ENCODE measurements around the gene NR1H4.

DNA sequence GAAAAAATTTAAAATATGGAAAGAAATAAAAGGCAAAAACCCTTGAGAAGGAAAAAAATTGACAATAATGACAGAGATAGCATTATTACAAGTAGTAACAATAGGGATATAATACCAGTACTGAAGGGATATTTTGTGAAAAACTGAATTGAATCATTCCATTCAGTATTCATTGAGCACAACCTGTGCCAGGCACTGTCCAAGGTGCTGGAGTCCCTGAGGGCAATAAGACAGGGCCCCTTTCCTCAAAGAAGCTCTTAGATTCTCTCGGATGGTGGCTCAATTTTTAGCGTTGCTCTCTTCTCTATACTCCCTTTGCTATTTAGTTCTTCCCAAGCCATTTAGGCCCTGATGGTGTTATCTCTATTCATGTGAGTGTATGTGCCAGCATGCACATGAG lies 65.5 kb downstream of the NR1H4 start:
- TF ChIP-seq, protein P1, sequence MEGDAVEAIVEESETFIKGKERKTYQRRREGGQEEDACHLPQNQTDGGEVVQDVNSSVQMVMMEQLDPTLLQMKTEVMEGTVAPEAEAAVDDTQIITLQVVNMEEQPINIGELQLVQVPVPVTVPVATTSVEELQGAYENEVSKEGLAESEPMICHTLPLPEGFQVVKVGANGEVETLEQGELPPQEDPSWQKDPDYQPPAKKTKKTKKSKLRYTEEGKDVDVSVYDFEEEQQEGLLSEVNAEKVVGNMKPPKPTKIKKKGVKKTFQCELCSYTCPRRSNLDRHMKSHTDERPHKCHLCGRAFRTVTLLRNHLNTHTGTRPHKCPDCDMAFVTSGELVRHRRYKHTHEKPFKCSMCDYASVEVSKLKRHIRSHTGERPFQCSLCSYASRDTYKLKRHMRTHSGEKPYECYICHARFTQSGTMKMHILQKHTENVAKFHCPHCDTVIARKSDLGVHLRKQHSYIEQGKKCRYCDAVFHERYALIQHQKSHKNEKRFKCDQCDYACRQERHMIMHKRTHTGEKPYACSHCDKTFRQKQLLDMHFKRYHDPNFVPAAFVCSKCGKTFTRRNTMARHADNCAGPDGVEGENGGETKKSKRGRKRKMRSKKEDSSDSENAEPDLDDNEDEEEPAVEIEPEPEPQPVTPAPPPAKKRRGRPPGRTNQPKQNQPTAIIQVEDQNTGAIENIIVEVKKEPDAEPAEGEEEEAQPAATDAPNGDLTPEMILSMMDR (IDR thresholded peaks at IDR 0.05) = no peak
- no peak for TF ChIP-seq POLR2A (IDR thresholded peaks at IDR 0.05)
